GM19193 (cell line): ENCODE results near the gene ITGAV.

ENCODE experiments used
- POLR2A ChIP-seq: IDR thresholded peaks from 4 replicates; pipeline ENCODE4 v1.6.1; 2011; ENCODE audit not compliant: insufficient read depth, insufficient read length; ENCODE audit errors: extremely low read depth

Gene ITGAV

DNA sequence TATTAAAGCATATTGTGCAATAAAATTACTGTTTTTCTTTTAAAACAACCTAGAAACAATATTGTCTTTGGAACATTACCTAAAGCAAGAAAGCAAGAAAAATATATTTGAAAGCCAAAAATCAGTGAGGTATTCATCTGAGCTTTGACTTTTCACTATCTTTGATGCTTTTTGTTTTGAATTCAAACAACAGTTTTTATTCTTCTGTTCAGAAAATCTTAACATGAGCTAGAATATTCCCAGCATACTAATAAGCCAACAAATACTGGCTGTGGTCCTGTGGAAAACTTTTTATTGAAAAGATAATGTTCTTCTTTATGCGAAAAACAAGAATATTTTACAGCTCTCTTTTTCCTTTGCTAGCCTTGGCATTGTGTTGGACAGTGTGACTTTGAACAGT lies 123.8 kb downstream of the ITGAV start:
- no peak for TF ChIP-seq POLR2A

DNA sequence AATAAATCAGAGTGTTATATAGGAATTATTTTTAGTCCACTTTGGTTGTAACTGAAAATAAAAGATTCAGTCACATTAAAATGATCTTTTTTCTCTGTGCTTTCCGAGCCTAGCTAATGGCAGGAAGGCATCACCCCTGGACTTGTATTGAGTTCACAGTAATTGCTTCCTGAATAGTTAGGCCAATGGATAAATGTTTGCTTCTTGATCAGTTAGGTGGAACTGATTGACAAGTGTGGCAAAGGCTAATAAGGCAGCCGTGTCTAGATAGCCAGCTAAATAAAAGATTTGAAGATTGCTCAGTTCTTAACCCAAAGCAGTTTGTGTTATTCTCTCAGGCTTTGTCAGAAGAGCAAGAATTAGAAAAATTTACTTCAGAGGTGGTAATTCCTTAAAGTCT lies 124.8 kb downstream of the ITGAV start:
- TF ChIP-seq POLR2A: no peak

DNA sequence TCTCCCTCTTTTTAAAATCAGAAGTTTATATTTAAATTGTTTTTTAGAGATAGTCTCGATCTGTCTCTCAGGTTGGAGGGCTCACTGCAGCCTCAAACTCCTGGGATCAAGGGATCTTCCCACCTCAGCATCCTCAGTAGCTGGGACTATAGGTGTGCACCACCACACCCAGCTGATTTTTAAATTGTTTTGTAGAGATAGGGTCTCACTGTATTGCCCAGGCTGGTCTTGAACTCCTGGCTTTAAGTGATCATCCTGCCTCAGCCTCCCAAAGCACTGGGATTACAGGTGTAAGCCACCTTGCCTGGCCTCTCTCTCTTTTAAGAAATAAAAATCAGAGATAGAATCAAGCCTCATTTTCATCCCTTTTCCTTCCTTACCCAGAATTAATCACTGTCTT lies 126.1 kb downstream of the ITGAV start:
- no peak for TF ChIP-seq POLR2A

DNA sequence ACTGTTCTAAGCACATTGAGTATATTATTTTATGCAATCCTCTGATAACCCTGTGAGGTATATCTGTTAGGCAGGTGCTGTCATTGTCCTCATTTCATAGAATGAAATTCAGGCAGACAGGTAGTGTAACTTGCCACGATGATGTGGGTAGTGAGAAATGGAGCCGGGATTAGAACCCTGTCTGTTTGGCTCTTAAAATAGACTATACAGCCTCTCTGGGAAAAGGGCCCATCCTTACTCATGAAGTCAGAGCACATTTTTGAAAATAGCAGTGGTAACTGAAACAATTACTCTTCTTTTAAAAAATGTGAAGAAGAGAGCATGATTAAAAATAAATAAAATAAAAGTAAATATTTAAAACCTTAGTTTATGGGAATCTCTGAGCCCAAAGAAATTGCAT lies 127.0 kb downstream of the ITGAV start:
- TF ChIP-seq POLR2A: no peak

DNA sequence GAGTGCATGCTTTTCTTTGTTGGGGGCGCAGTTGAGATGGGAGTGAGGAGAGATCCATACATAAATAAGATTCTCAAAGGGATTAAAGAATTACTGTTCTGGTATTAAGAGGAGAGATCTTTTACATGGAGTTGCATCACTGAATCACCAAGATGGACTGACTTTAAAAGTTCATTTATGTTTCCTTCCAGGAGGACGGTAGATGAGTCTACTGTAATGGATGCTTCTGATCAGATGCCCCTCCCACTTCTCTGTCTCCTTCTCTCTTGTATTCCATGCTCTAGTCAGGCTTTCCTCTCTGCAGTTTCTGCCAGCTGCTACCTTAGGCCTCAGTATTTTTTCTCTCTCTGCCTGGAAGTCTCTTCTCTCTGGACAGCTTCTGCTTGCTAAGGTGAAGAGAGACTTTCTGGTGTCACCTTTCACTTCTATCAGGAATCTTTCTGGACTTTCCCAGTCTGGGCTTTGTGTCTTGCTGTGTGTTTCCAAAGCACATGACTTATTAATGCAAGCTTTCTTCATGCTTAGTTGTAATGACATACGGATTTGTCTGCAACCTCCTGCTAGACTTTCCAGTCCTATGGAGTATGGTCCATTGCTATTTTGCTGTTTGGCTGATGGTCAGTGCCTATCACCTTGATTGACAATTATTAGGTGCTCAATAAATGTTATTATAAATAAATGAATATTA lies 127.6 kb downstream of the ITGAV start:
- TF ChIP-seq POLR2A: no peak

DNA sequence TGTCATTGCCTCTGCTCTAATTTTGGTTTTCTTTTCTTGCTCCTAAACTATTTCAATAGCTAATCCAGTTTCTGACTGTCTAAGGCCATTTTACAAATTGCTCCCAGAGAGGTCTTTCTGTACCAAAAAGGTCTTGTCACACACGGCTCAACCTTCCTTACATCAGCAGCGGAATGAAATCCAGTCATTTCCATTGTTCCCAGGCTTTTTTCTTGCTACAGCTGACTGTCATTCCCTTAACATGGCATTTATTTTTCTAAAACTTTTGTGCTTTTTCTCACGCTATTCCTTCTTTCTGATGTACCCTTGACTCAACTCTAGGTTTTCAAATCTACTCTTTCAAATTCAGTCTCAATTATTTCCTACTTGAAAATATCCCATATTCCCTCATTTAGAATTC lies 128.3 kb downstream of the ITGAV start:
- TF ChIP-seq POLR2A: no peak

DNA sequence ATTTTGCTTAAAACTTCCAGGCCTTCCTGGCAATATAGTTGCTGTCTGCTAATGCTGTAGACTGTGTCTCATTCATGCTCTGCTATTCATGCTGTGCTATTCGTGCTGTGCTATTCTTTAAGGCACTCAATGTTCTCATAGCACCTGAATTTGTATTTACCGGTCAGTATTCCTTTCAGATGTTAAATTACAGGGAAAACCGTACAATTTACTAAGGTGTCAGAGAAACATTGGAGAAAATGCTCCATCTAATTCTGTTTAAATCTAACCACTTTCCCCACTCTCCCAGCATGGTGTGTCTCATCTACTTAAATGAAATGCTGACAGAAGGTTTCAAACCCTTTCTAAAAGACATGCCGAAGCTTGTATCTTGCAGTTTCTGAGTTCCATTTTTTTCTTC lies 129.0 kb downstream of the ITGAV start:
- no peak for TF ChIP-seq POLR2A

DNA sequence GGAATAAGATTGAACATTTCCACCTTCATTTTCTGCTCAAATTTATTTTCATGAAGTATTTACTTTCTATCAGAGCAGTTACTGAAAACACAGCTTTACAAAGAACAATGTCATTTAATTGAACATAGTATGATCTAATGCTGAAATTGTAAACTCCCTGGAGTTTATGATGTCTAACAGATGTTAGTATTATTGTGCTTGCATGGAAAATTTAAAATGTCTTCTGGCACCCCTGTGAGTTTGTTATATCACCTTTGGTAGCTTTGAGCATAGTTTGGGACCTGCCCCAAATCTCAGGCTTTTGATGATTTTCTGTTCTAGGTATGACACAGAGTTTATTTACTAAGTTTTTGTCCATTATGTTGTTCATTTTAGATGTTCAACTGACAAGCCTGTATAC lies 132.1 kb downstream of the ITGAV start:
- no peak for TF ChIP-seq POLR2A

DNA sequence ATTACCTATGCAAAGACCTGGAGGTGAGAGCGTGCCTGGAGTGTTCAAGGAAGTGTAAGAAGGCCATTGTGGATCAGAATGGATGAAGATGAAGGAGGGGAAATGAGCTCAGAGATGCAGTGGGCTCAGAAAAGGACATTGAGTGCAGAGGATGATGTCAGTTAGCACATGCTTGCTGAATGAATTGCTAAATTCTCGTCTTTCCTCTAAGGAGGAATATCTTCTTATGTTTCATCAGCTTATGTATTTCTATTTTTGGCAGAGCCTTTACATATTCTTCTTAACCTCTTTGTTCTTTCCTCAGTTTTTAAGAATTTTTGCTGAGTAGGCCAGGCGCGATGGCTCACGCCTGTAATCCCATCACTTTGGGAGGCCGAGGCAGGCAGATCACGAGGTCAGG lies 134.9 kb downstream of the ITGAV start:
- TF ChIP-seq POLR2A: no peak

DNA sequence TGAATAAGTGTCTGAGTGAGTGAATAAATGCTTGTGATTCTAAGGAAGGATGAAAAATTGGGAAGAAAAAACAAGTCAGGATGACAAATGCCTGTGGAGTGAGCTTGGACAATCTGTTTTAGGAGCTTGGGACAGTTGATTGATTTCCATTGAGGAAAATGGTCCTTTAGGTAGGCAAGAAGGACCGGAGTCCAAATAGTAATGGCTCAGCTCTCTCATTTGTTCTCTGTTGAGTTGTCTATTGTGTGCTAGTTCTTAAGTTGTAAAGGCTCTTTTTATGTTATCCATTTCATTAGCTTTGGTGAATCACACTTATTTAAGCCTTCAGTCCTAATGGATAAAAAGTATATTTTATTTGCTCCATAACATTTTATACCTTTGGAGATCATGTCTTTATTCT lies 135.9 kb downstream of the ITGAV start:
- TF ChIP-seq POLR2A: no peak

DNA sequence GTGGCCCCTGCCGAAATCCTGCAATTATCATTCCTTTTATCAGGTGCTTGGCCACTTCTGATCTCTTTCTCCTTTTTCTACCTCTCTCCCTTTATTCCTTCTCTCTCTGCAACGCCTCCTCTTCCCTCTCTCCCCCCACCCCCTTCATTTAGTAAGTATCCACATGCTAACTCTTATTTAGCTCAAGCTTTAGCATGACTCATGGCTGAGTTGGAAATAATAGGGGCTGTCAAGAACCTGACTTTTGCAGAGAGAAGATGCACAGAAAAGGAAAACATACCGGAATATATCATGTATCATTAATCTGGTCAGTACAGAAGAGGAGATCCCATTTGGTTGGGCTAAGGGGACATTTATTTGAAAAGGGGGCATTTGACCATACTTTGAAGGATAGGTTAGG lies 137.1 kb downstream of the ITGAV start:
- no peak for TF ChIP-seq POLR2A

DNA sequence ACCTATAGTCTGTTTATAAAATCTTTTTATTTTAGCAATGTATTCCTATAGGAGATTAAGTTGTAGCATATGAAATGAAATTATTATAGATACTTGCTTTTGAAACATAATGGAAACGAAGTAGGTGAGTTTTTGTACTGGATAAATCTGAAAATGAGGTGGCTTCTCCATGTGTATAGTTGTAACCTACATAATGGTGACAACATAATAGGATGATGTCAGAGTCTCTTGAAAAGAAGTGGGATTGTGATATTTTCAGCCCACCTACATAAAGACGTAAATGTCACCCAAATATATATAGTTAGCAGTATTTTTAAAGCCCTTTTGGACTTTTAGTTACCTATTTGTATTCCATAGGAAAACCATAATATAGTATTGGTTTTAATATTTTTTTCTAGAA lies 138.8 kb downstream of the ITGAV start:
- no peak for TF ChIP-seq POLR2A
